GM18499 (cell line): ENCODE data around the gene QRICH2.
"Not testable (repeated sequence)": the region's sequence is repeated elsewhere in the genome, so short reads cannot be mapped to it uniquely, and the experiment has no call there.

Experiments
- ATAC-seq: cut with Tn5 transposase; IDR thresholded peaks from one replicate; pipeline ENCODE4 v1.9.1; 2021; ENCODE audit warnings: moderate number of reproducible peaks; ENCODE audit not compliant: insufficient read depth, unreplicated experiment

QRICH2 gene

DNA sequence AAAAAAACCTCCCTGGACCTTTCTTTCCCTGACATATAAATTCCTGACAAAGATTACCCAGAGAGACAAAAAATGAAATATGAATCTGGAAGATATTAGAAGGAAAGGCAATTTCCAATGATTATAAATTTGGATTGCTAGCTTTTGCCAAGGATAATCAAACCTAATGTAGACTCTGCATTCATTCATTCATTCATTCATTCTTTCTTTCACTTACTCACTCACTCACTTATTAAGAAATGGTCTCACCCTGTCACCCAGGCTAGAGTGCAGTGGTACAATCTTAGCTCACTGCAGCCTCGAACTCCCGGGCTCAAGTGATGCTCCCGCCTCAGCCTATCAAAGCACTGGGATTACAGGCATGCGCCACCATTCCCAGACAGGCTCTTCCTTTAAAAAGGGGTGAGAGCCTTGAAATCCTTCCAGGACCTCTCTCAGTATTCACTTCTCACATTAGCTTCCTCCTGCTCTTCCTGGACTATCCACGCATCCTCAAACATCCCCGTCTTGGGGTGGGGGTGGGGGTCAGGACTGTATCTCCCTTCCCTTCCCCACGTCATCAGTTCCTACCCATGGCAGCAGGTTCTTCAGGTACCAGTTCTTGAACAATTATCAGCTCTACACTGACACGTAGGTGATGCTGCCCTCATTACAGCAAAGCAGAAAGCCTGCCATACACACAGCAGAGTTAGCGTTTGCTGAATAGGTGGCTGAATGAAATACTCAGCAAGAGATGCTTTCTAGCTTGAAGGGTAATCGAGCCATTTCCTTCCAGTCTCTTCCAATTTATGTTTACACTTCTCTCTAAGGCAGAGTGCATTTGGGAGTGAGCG lies 25.8 kb upstream of the QRICH2 start:
- no peak for ATAC-seq

DNA sequence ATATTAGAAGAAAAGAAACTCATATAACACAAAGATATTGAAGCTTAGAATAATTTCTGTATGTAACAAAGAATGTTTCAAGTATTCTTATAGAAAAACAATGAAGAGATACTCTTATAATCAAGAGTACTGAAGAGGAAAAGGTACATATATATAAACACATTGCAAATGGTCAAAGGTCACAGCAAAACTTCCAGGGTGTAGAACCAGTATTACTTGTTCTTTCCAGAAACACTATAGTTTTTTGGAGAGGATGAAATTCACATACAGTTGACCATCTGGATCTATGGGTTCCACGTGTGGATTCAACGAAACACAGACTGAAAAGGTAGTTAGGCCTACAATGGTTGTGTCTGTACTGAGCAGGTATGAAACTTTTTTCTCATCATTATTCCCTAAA lies 23.0 kb upstream of the QRICH2 start:
- ATAC-seq = no peak

GRCh38 chr17:76329664-76330063 lies 21.6 kb upstream of the QRICH2 start:
- no peak for ATAC-seq

GRCh38 chr17:76327696-76328095 lies 19.6 kb upstream of the QRICH2 start:
- no peak for ATAC-seq

GRCh38 chr17:76326306-76326705 lies 18.2 kb upstream of the QRICH2 start:
- ATAC-seq = no peak

- ATAC-seq = no peak
Observed at GRCh38 chr17:76318586-76318985, 10.5 kb upstream of the QRICH2 start.

- no peak for ATAC-seq
Observed at GRCh38 chr17:76317535-76317934, 9.5 kb upstream of the QRICH2 start.

GRCh38 chr17:76314392-76315227 lies 6.5 kb upstream of the QRICH2 start:
- no peak for ATAC-seq

DNA sequence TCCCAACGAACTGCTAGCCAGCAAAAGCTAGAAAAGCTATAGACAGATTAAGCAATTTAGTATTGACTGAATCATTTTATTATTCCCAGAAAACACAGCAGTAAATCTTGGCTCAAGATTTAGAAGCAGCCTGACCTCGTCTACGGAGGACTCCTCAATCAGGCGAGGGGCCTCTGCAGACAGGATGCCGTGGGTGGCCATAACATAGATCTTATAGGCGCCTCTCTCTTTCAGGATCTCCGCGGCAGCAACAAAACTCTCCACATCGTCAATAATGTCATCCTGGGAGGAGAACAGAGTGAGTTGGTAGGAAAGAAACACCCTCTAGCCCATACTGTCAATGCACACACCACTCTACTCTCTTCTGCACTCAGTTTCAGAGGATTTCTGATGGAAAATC lies 4.7 kb upstream of the QRICH2 start:
- no peak for ATAC-seq

DNA sequence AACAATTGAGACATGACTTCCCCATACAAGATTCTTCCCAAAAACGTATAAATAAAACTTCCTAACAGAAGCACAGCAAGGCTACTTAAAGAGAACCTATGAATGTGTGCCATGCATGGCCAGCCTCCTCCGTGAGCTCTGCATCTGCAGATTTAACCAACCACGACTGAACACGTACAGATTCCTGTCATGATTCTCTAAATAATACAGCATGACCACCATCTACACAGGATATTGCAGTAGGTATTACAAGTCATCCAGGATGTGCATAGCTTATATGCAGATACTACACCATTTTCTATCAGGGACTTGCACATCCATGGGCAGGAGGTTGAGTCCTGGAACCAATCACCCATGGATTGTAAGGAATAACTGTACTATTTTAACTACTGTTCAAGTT lies 1.4 kb upstream of the QRICH2 start:
- no peak for ATAC-seq

- ATAC-seq = no peak
Observed at GRCh38 chr17:76307299-76307965, 644 bp downstream of the QRICH2 start.

DNA sequence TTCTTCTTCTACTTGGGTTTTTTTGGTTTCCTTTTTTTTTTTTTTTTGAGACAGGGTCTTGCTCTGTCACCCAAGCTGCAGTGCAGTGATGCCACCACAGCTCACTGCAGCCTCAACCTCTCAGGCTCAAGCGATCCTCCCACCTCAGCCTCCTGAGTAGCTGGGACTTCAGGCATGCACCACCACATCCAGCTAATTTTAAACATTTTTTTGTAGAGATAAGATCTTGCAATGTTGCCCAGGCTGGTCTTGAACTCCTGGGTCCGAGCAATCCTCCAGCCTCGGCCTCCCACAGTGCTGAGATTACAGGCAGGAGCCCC lies 3.0 kb downstream of the QRICH2 start:
- ATAC-seq = not testable (repeated sequence)

DNA sequence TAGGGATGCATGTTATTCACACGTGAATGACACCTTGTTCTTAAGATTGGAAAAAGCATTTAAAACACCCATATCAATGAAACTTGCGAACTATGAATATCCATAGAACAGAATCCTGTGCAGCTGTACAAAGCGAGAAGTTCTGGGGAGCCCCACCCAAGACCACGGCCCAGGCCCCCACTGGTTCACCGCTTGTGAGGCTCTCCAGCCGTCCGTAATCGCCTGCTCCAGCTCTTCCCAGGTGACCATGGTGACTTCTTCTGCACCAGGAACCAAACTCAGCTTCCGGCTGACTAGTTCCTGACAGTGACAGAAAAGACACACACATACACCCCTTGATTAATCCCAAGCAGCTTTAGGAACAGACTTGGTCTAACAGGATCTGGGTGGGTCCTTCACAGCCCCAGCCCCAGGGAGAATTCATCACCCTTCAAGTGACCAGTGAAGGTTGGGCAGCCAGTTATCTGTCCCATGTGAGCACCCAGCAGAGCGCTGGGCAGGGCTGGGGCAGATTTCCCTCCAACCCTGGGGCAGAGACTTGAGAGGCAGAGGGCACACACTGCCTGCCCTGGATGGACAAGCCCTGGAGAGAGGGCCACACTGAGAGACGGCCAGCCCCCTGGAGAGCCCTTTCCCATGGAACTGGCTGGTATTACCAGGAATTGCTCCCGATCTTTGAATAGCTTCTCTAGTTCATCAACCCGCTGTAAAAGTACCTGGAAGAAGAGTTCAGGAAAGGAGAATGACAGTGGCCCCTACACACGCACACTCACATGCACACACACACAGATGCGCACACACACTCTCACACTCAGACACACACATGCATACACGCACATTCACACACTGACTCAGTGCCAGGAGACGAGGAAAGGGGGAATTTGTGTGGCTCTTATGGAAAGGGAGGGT lies 3.6 kb downstream of the QRICH2 start:
- ATAC-seq = no peak

DNA sequence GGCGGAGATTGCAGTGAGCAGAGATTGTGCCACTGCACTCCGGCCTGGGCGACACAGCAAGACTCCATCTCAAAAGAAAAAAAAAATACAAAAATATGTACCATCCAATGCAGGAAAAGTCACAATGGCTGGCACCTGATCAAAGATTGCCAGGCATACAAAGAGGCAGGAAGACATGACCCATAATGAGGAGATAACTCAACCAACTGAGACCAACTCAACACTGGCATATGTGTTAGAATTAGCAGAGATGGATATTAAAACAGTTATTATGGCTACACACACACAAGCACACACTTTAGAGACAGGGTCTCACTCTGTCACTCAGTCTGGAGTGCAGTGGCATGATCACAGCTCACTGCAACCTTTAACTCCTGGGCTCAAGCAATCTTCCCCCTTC lies 10.6 kb downstream of the QRICH2 start:
- ATAC-seq = no peak

DNA sequence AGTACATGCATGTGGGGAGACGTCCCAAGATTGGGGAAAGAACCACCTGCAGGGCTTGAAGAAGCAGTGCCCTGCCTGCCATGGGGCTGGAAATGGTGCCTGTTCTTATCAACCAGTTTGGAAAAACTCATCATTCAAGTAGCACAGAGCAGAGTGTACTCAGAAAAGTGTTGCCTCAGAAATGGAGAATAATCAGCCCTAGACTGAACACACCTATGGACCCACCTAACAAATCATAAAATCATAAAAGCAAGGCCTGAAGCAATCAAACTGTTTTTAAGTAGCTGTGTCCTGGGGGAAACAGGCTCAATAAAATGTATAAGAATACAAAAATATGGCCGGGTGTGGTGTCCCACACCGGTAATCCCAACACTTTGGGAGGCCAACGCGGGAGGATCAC lies 11.2 kb downstream of the QRICH2 start:
- ATAC-seq = no peak

- no peak for ATAC-seq
Observed at GRCh38 chr17:76296186-76296585, 11.9 kb downstream of the QRICH2 start.

DNA sequence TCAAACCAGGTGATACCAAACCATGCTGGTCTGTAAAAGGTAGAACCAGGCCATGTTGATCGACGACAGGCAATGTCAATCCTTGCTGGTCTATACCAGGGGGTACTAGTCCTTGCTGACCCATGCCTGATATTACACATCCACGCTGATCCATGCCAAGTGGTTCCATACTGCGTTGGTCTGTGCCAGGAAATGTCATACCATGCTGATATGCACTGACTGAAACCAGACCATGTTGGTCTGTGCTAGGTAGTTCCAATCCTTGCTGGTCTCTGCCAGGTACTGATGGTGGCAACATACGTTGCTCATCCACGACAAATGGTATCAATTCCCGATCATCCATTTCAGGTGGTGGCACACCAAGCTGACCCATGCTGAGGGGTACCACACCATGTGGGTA lies 15.0 kb downstream of the QRICH2 start:
- no peak for ATAC-seq

- ATAC-seq = no peak
Observed at GRCh38 chr17:76292567-76292966, 15.5 kb downstream of the QRICH2 start.

GRCh38 chr17:76281573-76282371 lies 26.3 kb downstream of the QRICH2 start:
- ATAC-seq = no peak
